ENCODE measurements around the gene LRRC1. TPM values are rescaled to one million over a fixed set of nuclear protein-coding genes. Genes with fewer than 3 reads are reported as not detected.

Gene LRRC1
- total RNA-seq, 1 donor from 2014 or later, result 14.3 TPM

- Histone ChIP-seq H3K36me3 (ENCODE audit: insufficient read depth, low read length) (no peaks in the 10 kb centered on the region), H3K9ac (ENCODE audit: low read length) (no peak overlapping the region), H3K9me3 (ENCODE audit: insufficient read depth, low read depth, low read length) (no peaks in the 10 kb centered on the region), H3K4me2 (ENCODE audit: low read length) (no peak overlapping the region), H2AFZ (ENCODE audit: low read depth, low read length) (no peak overlapping the region), H3K27me3 (ENCODE audit: insufficient read depth, low read length) (no peaks in the 10 kb centered on the region), H3K27ac (ENCODE audit: low read depth, low read length) (no peak overlapping the region), H3K4me3 (ENCODE audit: insufficient read depth, low read depth, low read length) (no peak overlapping the region), H3K79me2 (ENCODE audit: insufficient read depth, low read length) (no peaks in the 10 kb centered on the region), H3K4me1 (ENCODE audit: insufficient read depth, low read length) (no peaks in the 10 kb centered on the region), H4K20me1 (ENCODE audit: insufficient read depth, low read length) (peaks cover 3% of the 10 kb centered on the region)
- FAIRE-seq (no peak), DNase-seq (ENCODE audit: low read depth) (no peak)
- no peak for TF ChIP-seq EZH2 (IDR thresholded peaks at IDR 0.05; ENCODE audit: insufficient read depth, low read length)
- TF ChIP-seq CTCF (IDR thresholded peaks at IDR 0.05; ENCODE audit: insufficient read depth, low read depth, low read length), result no peak
- H3K27me3 Mint-ChIP-seq (ENCODE audit: low read depth, unreplicated experiment), result no peaks in the 10 kb centered on the region
- H3K36me3 Mint-ChIP-seq (ENCODE audit: low read depth, unreplicated experiment), result peaks cover 9% of the 10 kb centered on the region
- H3K27ac Mint-ChIP-seq (ENCODE audit: unreplicated experiment), result no peak overlapping the region
- H3K4me3 Mint-ChIP-seq (ENCODE audit: unreplicated experiment), result no peak overlapping the region
- no peaks in the 10 kb centered on the region for H3K4me1 Mint-ChIP-seq (ENCODE audit: low read depth, unreplicated experiment)
- H3K9me3 Mint-ChIP-seq (ENCODE audit: unreplicated experiment), result peaks cover 3% of the 10 kb centered on the region
These were observed 80.2 kb downstream of the LRRC1 start for GRCh38 chr6:53874964-53875363.

GRCh38 chr6:53877151-53877550, 82.3 kb downstream of the LRRC1 start:
- no peaks in the 10 kb centered on the region for H3K4me1 ChIP-seq (ENCODE audit: insufficient read depth, low read length)
- H3K4me3 Mint-ChIP-seq (ENCODE audit: unreplicated experiment), result no peak overlapping the region
- H3K9ac ChIP-seq (ENCODE audit: low read length), result no peak overlapping the region
- no peak overlapping the region for H3K4me3 ChIP-seq (ENCODE audit: insufficient read depth, low read depth, low read length)
- peaks cover 3% of the 10 kb centered on the region for H4K20me1 ChIP-seq (ENCODE audit: insufficient read depth, low read length)
- no peaks in the 10 kb centered on the region for H3K79me2 ChIP-seq (ENCODE audit: insufficient read depth, low read length)
- no peak overlapping the region for H3K27ac Mint-ChIP-seq (ENCODE audit: unreplicated experiment)
- no peaks in the 10 kb centered on the region for H3K9me3 ChIP-seq (ENCODE audit: insufficient read depth, low read depth, low read length)
- H3K4me1 Mint-ChIP-seq (ENCODE audit: low read depth, unreplicated experiment), result no peaks in the 10 kb centered on the region
- DNase-seq (ENCODE audit: low read depth), result no peak
- H3K27me3 ChIP-seq (ENCODE audit: insufficient read depth, low read length), result no peaks in the 10 kb centered on the region
- H3K9me3 Mint-ChIP-seq (ENCODE audit: unreplicated experiment), result peaks cover 3% of the 10 kb centered on the region
- H3K36me3 ChIP-seq (ENCODE audit: insufficient read depth, low read length), result no peaks in the 10 kb centered on the region
- H3K27ac ChIP-seq (ENCODE audit: low read depth, low read length), result no peak overlapping the region
- no peak overlapping the region for H3K4me2 ChIP-seq (ENCODE audit: low read length)
- no peak for FAIRE-seq
- H3K27me3 Mint-ChIP-seq (ENCODE audit: low read depth, unreplicated experiment), result no peaks in the 10 kb centered on the region
- no peak overlapping the region for H2AFZ ChIP-seq (ENCODE audit: low read depth, low read length)
- H3K36me3 Mint-ChIP-seq (ENCODE audit: low read depth, unreplicated experiment), result peaks cover 9% of the 10 kb centered on the region
- TF ChIP-seq EZH2 (IDR thresholded peaks at IDR 0.05; ENCODE audit: insufficient read depth, low read length) (no peak), CTCF (IDR thresholded peaks at IDR 0.05; ENCODE audit: insufficient read depth, low read depth, low read length) (no peak)

GRCh38 chr6:53878808-53879207, 84.0 kb downstream of the LRRC1 start:
- Mint-ChIP-seq H3K4me1 (ENCODE audit: low read depth, unreplicated experiment) (no peaks in the 10 kb centered on the region), H3K27me3 (ENCODE audit: low read depth, unreplicated experiment) (no peaks in the 10 kb centered on the region), H3K4me3 (ENCODE audit: unreplicated experiment) (no peak overlapping the region), H3K27ac (ENCODE audit: unreplicated experiment) (no peak overlapping the region), H3K36me3 (ENCODE audit: low read depth, unreplicated experiment) (peaks cover 9% of the 10 kb centered on the region), H3K9me3 (ENCODE audit: unreplicated experiment) (peaks cover 3% of the 10 kb centered on the region)
- Histone ChIP-seq H2AFZ (ENCODE audit: low read depth, low read length) (no peak overlapping the region), H3K36me3 (ENCODE audit: insufficient read depth, low read length) (no peaks in the 10 kb centered on the region), H3K4me3 (ENCODE audit: insufficient read depth, low read depth, low read length) (no peak overlapping the region), H3K27me3 (ENCODE audit: insufficient read depth, low read length) (no peaks in the 10 kb centered on the region), H3K79me2 (ENCODE audit: insufficient read depth, low read length) (no peaks in the 10 kb centered on the region), H3K27ac (ENCODE audit: low read depth, low read length) (no peak overlapping the region), H3K4me2 (ENCODE audit: low read length) (no peak overlapping the region), H3K9me3 (ENCODE audit: insufficient read depth, low read depth, low read length) (no peaks in the 10 kb centered on the region), H4K20me1 (ENCODE audit: insufficient read depth, low read length) (peaks cover 2% of the 10 kb centered on the region), H3K4me1 (ENCODE audit: insufficient read depth, low read length) (no peaks in the 10 kb centered on the region), H3K9ac (ENCODE audit: low read length) (no peak overlapping the region)
- TF ChIP-seq CTCF (IDR thresholded peaks at IDR 0.05; ENCODE audit: insufficient read depth, low read depth, low read length) (no peak), EZH2 (IDR thresholded peaks at IDR 0.05; ENCODE audit: insufficient read depth, low read length) (no peak)
- FAIRE-seq, result no peak
- DNase-seq (ENCODE audit: low read depth), result no peak

Measured in astrocyte (in vitro differentiated cells and primary cell).